NCI-H524 (cell line): ENCODE measurements around the gene RDH5.

Source experiments
- DNase-seq, 2 experiments: peaks; one replicate each; lab custom pipeline; 2025; lab: John Stamatoyannopoulos, UW

Gene RDH5

DNA sequence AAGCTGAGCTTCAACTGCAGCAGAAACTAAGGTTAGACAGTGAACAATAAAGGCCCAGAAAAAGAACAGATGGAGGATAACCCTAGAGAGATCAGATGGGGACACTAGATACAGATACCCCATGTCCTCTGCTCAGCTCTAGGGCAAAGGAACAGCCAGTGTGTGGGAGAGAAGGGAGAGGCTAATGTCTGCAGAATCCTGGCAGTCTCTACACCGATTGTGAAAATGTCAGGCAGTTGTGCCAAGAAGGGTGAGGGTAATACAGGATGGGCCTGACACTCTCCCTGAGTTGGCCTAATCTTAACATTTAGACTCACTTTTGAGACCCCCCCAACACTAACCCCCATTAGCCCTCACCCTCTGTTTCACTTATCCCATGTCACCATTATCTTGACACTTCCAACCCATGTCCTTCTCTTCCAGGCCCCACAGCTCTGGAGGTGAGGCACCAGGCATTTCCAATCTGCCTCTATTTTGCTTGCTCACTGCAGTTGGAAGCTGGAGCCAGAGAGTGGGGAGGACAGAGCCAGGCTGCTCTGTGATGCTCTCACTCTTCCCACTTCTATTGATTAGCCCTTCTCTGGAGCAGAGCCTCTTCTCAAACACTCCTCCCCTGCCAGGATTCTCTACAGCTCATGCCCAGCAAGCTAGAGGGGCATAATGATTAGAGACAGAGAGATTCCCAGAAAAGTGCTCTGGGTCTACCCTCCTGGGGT, 7.3 kb upstream of the RDH5 start:
- DNase-seq = no peak

DNA sequence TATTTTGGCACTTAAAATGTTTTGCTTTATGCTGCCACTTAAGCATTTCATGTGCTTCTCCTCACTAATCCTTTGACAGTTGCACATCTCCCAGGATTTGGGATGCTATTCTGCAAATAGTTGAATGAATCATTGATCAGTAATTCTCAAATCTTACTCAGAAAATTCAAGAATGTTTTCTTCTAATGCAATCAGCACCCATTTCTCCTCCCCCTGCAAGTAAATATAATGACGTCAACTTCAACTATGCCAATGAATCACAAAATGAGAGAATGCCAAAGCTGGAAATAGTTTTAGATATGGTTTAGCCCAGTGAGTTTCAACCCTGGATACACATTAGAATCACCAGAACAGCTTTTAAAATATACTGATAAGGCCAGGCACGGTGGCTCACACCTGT, 6.5 kb upstream of the RDH5 start:
- DNase-seq = no peak

DNA sequence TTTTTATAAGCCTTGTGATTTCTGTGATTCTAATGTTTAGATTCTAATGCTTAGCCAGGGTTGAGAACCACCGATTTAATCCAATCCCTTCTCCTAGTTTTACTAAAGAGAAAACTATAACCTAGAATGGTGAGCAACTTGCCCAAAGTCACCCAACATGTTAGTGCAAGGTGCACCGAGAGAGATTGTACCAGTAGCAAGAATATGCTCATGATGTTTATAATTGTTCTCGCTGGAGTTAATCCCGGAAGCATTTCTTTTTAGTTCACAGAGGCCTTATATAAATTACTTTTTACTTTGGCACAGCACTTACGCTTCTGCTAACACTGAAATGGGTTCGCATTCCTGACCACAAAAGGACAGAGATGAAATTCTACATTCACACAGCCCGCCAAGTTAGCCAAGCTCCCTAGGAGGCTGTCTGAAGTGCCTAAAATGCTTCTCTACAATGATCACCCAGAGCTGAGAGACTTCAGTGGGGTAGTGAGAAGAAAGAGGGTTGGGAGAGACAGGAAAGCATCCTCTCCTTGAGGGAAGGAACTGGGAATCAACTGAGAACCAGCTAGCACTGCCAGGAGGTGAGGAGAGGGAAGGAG, 4.9 kb upstream of the RDH5 start:
- DNase-seq = no peak

DNA sequence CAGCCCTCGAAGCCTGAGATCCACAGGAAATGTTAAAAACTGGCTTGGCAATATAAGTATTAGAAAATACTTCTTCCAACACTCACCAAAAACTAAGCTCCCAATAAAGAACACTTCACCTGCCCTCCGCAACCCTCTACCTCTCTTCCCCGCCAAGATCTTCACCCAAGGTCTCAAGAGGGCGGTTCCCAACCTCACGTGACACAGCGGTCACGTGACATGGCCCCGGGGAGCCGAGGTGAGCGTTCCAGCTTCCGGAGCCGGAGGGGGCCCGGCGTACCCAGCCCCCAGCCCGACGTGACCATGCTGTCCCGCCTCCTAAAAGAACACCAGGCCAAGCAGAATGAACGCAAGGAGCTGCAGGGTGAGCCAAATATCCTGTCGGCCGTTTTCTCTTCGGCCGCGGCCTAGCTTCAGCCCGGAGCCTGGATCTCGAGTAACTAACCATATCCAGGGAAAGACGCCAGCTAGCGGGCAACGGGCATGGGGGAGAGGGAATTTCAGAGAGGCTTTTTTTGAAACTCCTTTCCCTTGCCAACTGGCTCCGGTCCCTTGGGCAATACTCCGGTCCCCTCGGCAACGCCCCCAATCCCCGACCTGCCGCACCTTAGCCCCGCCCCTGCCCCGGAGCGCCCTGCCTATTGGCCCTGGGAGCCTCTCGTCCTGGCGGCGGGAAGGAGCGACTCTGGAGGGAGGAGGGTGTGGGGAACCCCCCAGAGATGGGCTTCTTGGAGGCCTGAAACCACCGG, 4.2 kb upstream of the RDH5 start, which contains the start of gene BLOC1S1:
Gene BLOC1S1, plus strand, starts transcription at position 214 of the 749 bp plus-strand sequence. Its CDS starts 6 bp downstream, at position 220.
- DNase-seq = peak; percentile 89 to 95

DNA sequence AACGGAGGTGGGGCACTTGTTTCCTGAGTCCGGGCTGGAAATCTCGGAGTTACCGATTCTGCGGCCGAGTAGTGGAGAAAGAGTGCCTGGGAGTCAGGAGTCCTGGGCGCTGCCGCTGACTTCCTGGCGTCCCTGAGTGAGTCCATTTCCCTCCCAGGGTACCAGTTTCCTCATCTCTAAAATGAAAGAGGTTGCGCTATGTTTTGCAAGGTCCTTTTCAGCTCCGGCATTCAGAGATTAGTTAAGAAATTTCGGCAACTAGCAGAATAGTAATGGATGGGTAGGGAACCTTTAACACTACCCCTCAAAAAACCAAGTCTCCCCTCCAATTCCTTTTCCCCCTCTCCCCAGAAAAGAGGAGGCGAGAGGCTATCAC, 3.6 kb upstream of the RDH5 start:
- DNase-seq = no peak

DNA sequence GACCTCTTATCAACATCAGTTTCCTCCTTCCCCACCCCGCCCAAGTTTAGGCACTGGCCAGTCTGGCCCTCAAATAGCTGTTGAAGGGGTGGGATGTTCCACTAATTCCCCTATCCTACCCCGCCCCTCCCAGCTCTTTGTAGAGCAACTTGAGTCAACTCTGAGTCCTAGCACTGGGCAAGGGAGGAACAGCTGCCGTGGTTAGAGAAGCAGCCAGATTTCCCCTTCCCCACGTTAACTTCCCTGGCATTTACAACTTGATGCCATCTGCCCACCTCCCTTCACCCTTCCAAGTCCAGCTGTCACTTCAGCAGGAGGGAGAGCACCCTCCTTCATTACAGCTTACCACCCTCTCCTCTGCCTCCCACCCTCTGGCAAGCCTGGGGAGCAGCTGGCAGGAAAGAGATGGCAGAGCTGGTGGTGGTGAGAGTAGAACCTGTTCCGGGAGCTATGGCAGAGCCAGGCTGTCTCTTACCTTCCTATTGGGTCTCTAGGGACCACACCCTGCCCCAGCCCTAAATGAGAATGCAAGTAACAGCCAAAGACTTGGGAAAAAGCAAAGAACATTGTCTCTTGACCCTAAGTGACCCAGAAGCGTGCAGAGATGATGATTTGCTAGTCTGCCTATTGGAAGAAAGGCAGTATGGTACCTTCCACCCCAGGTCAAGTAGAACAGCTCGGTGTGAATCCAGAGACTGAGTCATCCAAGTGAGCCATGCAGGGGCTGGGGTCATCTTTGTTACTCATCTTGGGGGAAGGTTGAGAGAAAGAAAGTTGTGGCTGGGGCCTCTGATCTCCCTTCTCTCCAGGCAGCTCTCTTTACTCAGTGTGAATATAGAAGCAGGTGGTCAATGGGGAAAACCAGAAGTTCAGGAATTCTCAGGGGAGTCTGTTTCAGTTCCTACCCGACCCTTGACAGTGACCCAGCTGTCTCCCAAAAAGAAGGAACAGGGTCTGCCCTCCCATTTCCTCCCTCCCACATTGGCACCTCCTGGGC, 2.9 kb upstream of the RDH5 start:
- peak; percentile 99 for DNase-seq

DNA sequence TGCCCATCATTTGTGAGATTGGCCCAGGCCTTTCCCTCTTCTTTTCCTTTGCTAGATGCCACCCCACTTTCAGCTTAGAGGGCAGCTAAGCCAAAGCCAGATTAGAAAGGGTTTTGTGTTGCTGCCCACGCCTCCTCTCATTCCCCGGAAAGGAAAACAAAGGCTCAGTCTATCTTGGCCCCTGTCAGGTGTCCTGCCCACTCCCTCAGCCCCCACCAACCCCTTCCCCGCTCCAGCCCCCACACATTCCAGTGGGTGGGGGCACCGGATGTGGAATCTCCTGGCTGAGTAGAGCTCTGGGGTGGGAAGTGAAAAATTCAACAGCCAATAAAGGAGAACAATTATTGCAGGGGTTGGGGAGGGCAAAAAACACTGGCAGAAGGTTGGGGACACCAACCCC, 2.2 kb upstream of the RDH5 start:
- no peak for DNase-seq

DNA sequence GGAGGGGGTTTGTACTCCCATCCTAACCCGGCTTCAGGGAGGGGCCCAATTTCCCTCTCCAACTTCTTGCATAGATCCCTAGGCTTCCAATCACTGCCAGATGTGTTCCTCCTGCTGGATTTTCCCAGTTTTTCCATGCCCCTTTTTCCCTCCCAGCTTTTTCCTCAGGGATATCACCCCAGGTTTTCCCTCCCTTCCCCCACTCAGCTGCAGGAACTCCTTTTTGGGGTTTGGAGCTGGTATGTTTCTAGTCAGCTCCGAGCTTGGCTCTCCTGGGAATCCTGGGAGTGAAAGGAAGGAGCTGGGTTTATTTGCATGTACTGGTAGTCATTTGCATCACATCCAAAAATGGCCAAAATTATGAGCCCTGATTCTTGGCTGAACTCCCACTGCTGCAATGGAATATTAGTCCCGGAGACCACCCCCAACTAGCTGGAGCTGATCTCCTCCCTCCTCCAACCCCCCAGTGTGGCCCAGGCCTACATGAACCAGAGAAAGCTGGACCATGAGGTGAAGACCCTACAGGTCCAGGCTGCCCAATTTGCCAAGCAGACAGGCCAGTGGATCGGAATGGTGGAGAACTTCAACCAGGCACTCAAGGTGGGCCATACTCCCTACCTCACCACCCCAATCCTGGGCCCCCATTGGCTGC, 1.4 kb upstream of the RDH5 start:
- DNase-seq = no peak

DNA sequence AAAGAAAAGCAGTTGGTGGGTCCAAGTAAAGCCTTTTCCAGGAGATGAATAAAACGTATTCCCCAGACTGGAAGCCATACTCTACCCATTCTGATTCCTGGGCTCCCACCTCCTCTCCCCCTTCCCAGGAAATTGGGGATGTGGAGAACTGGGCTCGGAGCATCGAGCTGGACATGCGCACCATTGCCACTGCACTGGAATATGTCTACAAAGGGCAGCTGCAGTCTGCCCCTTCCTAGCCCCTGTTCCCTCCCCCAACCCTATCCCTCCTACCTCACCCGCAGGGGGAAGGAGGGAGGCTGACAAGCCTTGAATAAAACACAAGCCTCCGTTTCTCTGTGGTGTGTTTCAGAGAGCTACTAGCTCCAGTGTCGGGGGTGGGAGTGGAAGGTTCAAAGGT, 822 bp upstream of the RDH5 start:
- peak in 1 of 2 experiments; percentile 36 for DNase-seq

DNA sequence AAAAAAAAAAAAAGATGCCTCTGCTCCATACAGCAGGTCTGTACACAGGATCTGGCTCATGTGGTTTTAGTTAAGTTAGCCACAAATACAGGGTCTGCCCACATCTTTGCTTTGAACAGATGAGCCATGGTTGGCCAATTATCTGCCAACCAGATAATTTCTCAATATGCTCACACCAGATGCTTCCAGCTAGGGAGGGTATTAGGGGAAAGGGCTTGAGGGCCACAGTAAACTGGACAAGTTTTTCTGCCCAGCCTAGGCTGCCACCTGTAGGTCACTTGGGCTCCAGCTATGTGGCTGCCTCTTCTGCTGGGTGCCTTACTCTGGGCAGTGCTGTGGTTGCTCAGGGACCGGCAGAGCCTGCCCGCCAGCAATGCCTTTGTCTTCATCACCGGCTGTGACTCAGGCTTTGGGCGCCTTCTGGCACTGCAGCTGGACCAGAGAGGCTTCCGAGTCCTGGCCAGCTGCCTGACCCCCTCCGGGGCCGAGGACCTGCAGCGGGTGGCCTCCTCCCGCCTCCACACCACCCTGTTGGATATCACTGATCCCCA, 776 bp downstream of the RDH5 start:
- peak; percentile 96 to 98 for DNase-seq

DNA sequence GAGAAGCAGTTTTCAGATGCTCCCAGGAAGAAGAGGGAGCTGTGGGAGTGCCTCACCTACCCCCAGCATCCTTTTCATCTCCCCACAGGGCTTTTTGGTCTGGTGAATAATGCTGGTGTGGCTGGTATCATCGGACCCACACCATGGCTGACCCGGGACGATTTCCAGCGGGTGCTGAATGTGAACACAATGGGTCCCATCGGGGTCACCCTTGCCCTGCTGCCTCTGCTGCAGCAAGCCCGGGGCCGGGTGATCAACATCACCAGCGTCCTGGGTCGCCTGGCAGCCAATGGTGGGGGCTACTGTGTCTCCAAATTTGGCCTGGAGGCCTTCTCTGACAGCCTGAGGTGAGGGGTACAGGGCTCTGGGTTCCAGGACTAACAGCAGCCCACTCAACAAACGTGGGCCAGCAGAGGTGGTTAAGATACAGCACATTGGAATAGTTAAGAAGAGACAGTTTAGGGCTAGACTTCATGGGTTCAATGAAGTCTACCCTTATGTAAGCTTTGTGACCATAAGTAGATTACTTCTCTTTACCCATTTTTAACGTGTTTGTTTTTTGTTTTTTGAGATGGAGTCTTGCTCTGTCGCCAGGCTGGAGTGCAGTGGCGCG, 1.5 kb downstream of the RDH5 start:
- no peak for DNase-seq

DNA sequence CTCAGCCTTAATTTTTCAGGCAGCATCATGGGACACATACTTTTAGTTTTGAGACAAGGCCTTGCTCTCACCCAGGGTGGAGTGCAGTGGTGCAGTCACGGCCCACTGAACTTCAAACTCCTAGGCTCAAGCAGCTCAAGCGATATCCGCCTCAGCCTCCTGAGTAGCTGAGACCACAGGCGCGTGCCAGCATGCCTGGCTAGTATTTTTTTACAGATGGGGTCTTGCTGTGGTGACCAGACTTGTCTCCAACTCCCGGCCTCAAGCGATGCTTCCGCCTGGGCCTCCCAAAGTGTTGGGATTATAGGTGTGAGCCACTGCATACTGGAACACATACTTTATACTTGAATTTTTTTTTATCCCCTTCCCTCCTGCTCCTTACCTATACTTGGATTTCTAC, 2.8 kb downstream of the RDH5 start:
- peak in 1 of 2 experiments; percentile 2 for DNase-seq

DNA sequence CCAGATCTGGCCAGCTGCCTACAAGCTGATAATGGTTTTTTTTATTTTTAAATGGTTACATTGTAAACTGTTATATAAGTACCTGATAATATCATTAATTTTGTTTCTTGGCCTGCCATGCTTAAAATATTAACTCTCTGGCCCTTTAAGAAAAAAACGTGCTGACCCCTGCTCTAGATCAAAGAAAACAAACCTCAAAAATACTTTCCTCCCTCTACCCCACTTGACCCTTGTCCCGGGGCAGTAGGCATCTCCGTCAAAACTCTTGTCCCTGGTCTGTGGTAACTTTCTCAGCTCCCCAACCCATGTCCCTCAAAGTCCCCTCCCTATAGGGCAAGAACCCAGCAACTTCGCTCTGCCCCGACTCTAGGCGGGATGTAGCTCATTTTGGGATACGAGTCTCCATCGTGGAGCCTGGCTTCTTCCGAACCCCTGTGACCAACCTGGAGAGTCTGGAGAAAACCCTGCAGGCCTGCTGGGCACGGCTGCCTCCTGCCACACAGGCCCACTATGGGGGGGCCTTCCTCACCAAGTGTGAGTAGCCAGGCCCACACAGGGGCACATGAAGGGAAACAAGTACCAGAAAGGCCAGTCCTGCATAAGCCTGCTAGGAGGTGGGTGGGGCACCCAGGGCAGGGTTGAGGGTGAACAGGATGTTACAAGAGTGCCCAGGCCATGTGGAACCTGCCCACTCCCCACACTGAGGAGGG, 3.5 kb downstream of the RDH5 start:
- no peak for DNase-seq

DNA sequence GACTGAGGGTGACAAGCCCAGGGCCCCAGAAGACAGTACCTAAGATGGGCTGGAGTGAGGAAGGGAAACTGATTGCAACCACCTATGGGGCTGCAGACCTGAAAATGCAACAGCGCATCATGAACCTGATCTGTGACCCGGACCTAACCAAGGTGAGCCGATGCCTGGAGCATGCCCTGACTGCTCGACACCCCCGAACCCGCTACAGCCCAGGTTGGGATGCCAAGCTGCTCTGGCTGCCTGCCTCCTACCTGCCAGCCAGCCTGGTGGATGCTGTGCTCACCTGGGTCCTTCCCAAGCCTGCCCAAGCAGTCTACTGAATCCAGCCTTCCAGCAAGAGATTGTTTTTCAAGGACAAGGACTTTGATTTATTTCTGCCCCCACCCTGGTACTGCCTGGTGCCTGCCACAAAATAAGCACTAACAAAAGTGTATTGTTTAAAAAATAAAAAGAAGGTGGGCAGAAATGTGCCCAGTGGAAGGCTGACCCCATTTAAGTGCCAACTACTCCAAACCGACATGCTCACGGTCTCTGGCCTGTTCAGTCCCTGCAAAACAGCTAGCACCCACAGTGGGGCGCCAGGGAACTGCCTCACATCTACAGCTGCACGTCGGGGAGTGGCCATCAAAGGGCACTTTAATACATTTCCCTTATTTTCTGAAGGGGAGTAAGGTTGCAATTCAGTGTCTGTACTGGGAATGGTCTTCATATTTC, 4.2 kb downstream of the RDH5 start:
- peak; percentile 45 to 63 for DNase-seq

DNA sequence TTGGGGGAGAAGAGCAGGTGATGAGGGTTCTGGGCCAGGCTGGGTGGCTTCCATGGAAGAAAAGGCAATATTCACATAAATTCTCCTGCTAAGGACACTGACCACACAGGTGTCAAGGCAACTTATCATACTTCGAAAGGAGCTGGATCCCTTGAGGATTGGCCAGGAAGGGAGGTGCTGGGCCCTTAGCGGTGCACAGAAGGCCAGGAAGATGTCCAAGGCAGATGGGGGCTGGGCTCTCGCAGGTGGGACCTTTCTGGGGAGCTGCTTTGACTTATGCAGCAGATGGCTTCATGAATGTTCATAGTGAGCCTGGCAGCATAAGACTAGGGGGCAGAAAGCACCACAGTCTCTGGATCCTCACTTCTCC, 4.7 kb downstream of the RDH5 start:
- DNase-seq = peak; percentile 12 to 49

DNA sequence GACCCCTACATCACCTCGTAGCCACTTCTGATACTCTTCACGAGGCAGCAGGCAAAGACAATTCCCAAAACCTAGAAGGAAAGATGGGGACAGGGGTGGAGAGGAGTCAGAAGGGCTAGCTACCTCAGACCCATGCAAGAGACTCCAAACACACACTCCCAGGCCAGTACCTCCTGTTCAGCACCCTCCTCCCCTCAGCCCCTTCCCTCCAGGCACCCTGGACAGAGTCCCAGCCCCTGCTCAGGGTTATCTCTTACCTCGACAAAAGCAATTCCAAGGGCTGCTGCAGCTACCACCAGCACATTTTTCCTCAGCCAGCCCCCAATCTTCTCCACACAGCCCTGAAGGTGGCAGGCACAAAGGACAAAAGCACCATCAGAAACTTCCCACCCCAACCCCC, 5.4 kb downstream of the RDH5 start:
- DNase-seq = no peak

DNA sequence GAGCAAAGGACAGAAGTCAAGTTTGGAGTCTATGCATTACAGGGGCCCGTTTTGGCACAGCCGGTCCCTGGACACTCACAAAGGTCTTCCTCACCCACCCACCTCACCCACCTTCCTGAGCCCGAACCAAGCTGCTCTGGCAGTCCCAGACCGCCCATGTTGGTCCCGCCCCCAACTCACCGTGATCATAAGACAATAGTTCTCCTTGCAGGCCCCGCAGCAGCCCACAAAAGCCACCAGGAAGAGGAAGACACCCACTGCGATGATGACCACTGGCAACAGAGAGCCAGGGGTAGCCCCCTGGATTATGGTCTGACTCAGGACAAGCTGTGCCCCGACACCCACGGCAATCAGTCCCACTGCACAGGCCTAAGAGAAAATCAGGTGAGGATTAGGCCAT, 6.8 kb downstream of the RDH5 start:
- no peak for DNase-seq

DNA sequence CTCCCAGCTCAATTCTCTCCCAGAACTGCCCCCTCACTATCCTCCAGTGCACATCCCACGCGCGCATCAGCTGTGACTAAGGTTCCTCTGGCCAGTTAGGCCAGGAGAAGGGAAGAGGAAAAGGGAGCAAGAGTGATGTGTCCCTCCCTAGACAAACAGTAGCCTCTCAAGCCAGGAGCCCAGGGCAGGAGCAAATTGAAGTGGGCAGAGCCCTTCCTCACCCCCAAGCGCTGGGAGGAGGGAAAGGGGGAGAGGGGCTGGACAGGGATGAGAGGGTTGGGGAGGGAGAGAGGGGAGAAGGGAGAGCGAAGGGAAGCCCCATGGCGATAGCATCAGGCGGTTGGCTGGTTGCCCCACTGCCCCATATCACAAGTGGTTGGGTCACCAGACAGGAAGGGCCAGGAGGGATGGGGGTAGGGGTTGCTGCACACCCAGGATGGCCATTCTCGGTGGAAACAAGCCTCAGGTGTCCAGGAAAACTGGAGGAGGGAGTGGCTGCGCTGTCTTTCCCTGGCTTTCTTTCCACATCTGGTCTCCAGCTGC, 7.5 kb downstream of the RDH5 start:
- no peak for DNase-seq
